DOHH2 (cell line): ENCODE results near the gene RAET1E.

Experiments used
- CTCF ChIP-seq: fragments of 200-600 bp; sonication (generic); IDR thresholded peaks from one replicate; pipeline ENCODE4 v1.5.1; 2014; ENCODE audit warnings: antibody characterized with exemption, mild to moderate bottlenecking, low read depth, low read length; ENCODE audit not compliant: poor library complexity, severe bottlenecking
- EZH2phosphoT487 ChIP-seq: fragments of 200-600 bp; sonication (generic); IDR thresholded peaks from 2 replicates; pipeline ENCODE4 v1.6.1; 2017; ENCODE audit warnings: borderline replicate concordance, mild to moderate bottlenecking, antibody characterized with exemption, low read length, moderate library complexity, mixed read lengths

GRCh38 chr6:149935668-149936067, 37.8 kb upstream of the RAET1E start:
- TF ChIP-seq CTCF (no peak), EZH2phosphoT487 (no peak)
